NOMO-1 treated with dmso at 0.1 percent for 144 hours (cell line): ENCODE data around the gene IL9.

Source experiments
- DNase-seq: peaks from one replicate; lab custom pipeline; 2025; ENCODE audit not compliant: unreplicated experiment; lab: John Stamatoyannopoulos, UW

Gene IL9

GRCh38 chr5:135895474-135896006 lies at the start of gene IL9:
TSS of gene IL9 (minus strand) at chr5:135895841. CDS start at chr5:135895816, 25 bp downstream.
- no peak for DNase-seq

- no peak for DNase-seq
Measured at GRCh38 chr5:135944967-135945560, 49.4 kb upstream of the IL9 start.

- DNase-seq = no peak
Measured at GRCh38 chr5:135944564-135944963, 48.9 kb upstream of the IL9 start.

GRCh38 chr5:135942202-135942771 lies 46.6 kb upstream of the IL9 start:
- no peak for DNase-seq

GRCh38 chr5:135941711-135942110 lies 46.1 kb upstream of the IL9 start:
- DNase-seq = no peak

- no peak for DNase-seq
Measured at GRCh38 chr5:135937245-135937911, 41.7 kb upstream of the IL9 start.

- no peak for DNase-seq
Measured at GRCh38 chr5:135934939-135935338, 39.3 kb upstream of the IL9 start.

GRCh38 chr5:135930949-135931295 lies 35.3 kb upstream of the IL9 start:
- DNase-seq = no peak

- DNase-seq = no peak
Measured at GRCh38 chr5:135930029-135930948, 34.6 kb upstream of the IL9 start.

- DNase-seq = no peak
Measured at GRCh38 chr5:135921388-135921787, 25.7 kb upstream of the IL9 start.

- DNase-seq = no peak
Measured at GRCh38 chr5:135920199-135920598, 24.6 kb upstream of the IL9 start.

- no peak for DNase-seq
Measured at GRCh38 chr5:135916638-135917263, 21.1 kb upstream of the IL9 start.

- no peak for DNase-seq
Measured at GRCh38 chr5:135915466-135916001, 19.9 kb upstream of the IL9 start.

GRCh38 chr5:135913713-135914626 lies 18.3 kb upstream of the IL9 start:
- no peak for DNase-seq

- DNase-seq = no peak
Measured at GRCh38 chr5:135905144-135905543, 9.5 kb upstream of the IL9 start.

- no peak for DNase-seq
Measured at GRCh38 chr5:135901633-135902032, 6.0 kb upstream of the IL9 start.

GRCh38 chr5:135900276-135900675 lies 4.6 kb upstream of the IL9 start:
- no peak for DNase-seq

- no peak for DNase-seq
Measured at GRCh38 chr5:135898651-135899050, 3.0 kb upstream of the IL9 start.

GRCh38 chr5:135894789-135895188 lies 852 bp downstream of the IL9 start:
- DNase-seq = no peak

GRCh38 chr5:135894276-135894675 lies 1.4 kb downstream of the IL9 start:
- no peak for DNase-seq
